Stimulated activated CD8-positive, alpha-beta memory T cell treated with anti-CD3 and anti-CD28 coated beads, Interleukin-7, amount 100 ng/mL, for 4 hours (primary cell): Measurements from ENCODE around the gene NLRP14.

ENCODE experiments used
- DNase-seq, 2 donors: peaks; one replicate each; pipeline ENCODE4 v3.0.0-alpha.2; 2020; ENCODE audit warnings: low read depth in 2 of 2

Gene NLRP14

GRCh38 chr11:7020183-7020917 is at the start of gene NLRP14, which contains the start of gene ZNF214:
TSS of gene NLRP14 (plus strand) at chr11:7020479. CDS start at chr11:7038587, 18,108 bp downstream.
TSS of gene ZNF214 (minus strand) at chr11:7020346. CDS start at chr11:7002835, 17,511 bp downstream.
- no peak for DNase-seq

GRCh38 chr11:6979365-6979764 is 40.9 kb upstream of the NLRP14 start:
- DNase-seq, result no peak

- DNase-seq, result no peak
These were observed 33.8 kb upstream of the NLRP14 start for GRCh38 chr11:6986487-6986886.

- DNase-seq, result no peak
These were observed 31.8 kb upstream of the NLRP14 start for GRCh38 chr11:6988506-6988905.

GRCh38 chr11:6991227-6991626 is 29.1 kb upstream of the NLRP14 start:
- DNase-seq, result no peak

GRCh38 chr11:6992026-6992425 is 28.3 kb upstream of the NLRP14 start:
- DNase-seq, result no peak

GRCh38 chr11:6992457-6993417 is 27.5 kb upstream of the NLRP14 start:
- no peak for DNase-seq

GRCh38 chr11:6995703-6996102 is 24.6 kb upstream of the NLRP14 start:
- no peak for DNase-seq

- no peak for DNase-seq
These were observed 15.8 kb upstream of the NLRP14 start for GRCh38 chr11:7004482-7004881.

- DNase-seq, result no peak
These were observed 6.2 kb upstream of the NLRP14 start for GRCh38 chr11:7014118-7014517.

GRCh38 chr11:7016011-7016410 is 4.3 kb upstream of the NLRP14 start:
- no peak for DNase-seq

- no peak for DNase-seq
These were observed 638 bp upstream of the NLRP14 start for GRCh38 chr11:7019500-7020182.

- no peak for DNase-seq
These were observed 1.0 kb downstream of the NLRP14 start for GRCh38 chr11:7021318-7021717.

GRCh38 chr11:7028141-7028540 is 7.9 kb downstream of the NLRP14 start:
- DNase-seq, result no peak

GRCh38 chr11:7030836-7031235 is 10.6 kb downstream of the NLRP14 start:
- DNase-seq, result no peak

GRCh38 chr11:7031471-7031871 is 11.2 kb downstream of the NLRP14 start:
- no peak for DNase-seq

- no peak for DNase-seq
These were observed 12.4 kb downstream of the NLRP14 start for GRCh38 chr11:7032692-7033091.

GRCh38 chr11:7034019-7034418 is 13.7 kb downstream of the NLRP14 start:
- no peak for DNase-seq

GRCh38 chr11:7046474-7047175 is 26.3 kb downstream of the NLRP14 start:
- DNase-seq, result no peak

- DNase-seq, result no peak
These were observed 29.9 kb downstream of the NLRP14 start for GRCh38 chr11:7050191-7050590.

- DNase-seq, result no peak
These were observed 36.7 kb downstream of the NLRP14 start for GRCh38 chr11:7056828-7057513.
